Endothelial cell of umbilical vein (primary cell): ENCODE data around the gene EIF2S2. TPM values are rescaled to one million over a fixed set of nuclear protein-coding genes. Genes with fewer than 3 reads are reported as not detected.

Experiments
- BruUV-seq: library from RNA; stranded (reverse); fragments of 400-500 nt; replicated peaks from 2 replicates; lab custom pipeline; 2021; lab: Mats Ljungman, UMichigan
- CTCF ChIA-PET: fragments of 300-600, 350-600 bp; sonication (Branson Sonifier 250); formaldehyde crosslinking; loops from one replicate; lab custom pipeline; 2021; ENCODE audit warnings: antibody characterized with exemption, inconsistent platforms; lab: Charles Lee
- POLR2A ChIA-PET: fragments of 300-600, 350-600 bp; sonication (Branson Sonifier 250); formaldehyde crosslinking; loops from one replicate; lab custom pipeline; 2021; ENCODE audit warnings: antibody characterized with exemption, inconsistent platforms; lab: Charles Lee
- DNase-seq: peaks from one replicate; pipeline ENCODE4 v3.0.0-alpha.2; 2011; ENCODE audit warnings: low read depth, low spot score
- FAIRE-seq: peaks from 2 replicates; lab custom pipeline; 2011; peaks lifted over from hg19 to GRCh38; lab: Jason Lieb, UNC
- H2AFZ ChIP-seq: 2 replicates; pipeline ENCODE4 v1.6.0; 2012; ENCODE audit warnings: low read depth, low read length, control low read depth, inconsistent platforms
- H3K27ac ChIP-seq: 2 replicates; pipeline ENCODE4 v1.5.1; 2011; ENCODE audit warnings: low read depth, mild to moderate bottlenecking, control low read depth, low read length, moderate library complexity; ENCODE audit not compliant: insufficient read depth
- H3K27me3 ChIP-seq, 2 experiments: 2 replicates each; pipeline versions ENCODE4 v1.6.0 to v1.6.1; 2011; ENCODE audit warnings: low read length in 2 of 2, mixed read lengths in 1 of 2; ENCODE audit not compliant: control insufficient read depth in 2 of 2, insufficient read depth in 2 of 2
- H3K36me3 ChIP-seq, 2 experiments: 2 replicates in 1 of 2; 3 replicates in 1 of 2; pipeline ENCODE4 v1.5.1; 2011; ENCODE audit warnings: low read length in 2 of 2, mild to moderate bottlenecking in 1 of 2, moderate library complexity in 1 of 2; ENCODE audit not compliant: control insufficient read depth in 2 of 2, insufficient read depth in 2 of 2; ENCODE audit errors: extremely low read depth in 1 of 2
- H3K4me1 ChIP-seq: 3 replicates; pipeline ENCODE4 v1.5.1; 2011; ENCODE audit warnings: mild to moderate bottlenecking, low read length; ENCODE audit not compliant: control insufficient read depth, insufficient read depth; ENCODE audit errors: extremely low read depth
- H3K4me2 ChIP-seq: 2 replicates; pipeline ENCODE4 v1.6.1; 2011; ENCODE audit warnings: low read length, control low read depth, mixed read lengths; ENCODE audit not compliant: insufficient read depth
- H3K4me3 ChIP-seq, 3 experiments: fragments of 200-600 bp in 1 of 3; sonication (generic), shearing (Covaris generic) in 1 of 3; replicated peaks in 1 of 3; 2 replicates each; pipeline ENCODE4 v1.5.1; 2011 to 2016; ENCODE audit warnings: control low read depth in 3 of 3, low read length in 3 of 3, mild to moderate bottlenecking in 2 of 3, inconsistent platforms in 1 of 3, low read depth in 1 of 3, moderate library complexity in 1 of 3; ENCODE audit not compliant: insufficient read depth in 1 of 3
- H3K79me2 ChIP-seq: 2 replicates; pipeline ENCODE4 v1.6.0; 2012; ENCODE audit warnings: low read length, inconsistent platforms; ENCODE audit not compliant: control insufficient read depth, insufficient read depth
- H3K9ac ChIP-seq: replicated peaks from 2 replicates; pipeline ENCODE3; 2011; ENCODE audit warnings: low read length, control low read depth; ENCODE audit not compliant: insufficient read depth; ENCODE audit errors: extremely low read depth
- H3K9me1 ChIP-seq: replicated peaks from 3 replicates; pipeline ENCODE4 v1.6.0; 2011; ENCODE audit warnings: mild to moderate bottlenecking, low read length; ENCODE audit not compliant: control insufficient read depth, insufficient read depth; ENCODE audit errors: extremely low read depth
- H3K9me3 ChIP-seq: replicated peaks from 2 replicates; pipeline ENCODE4 v1.5.1; 2012; ENCODE audit warnings: low read length, inconsistent platforms; ENCODE audit not compliant: control insufficient read depth, insufficient read depth
- H4K20me1 ChIP-seq: replicated peaks from 2 replicates; pipeline ENCODE3; 2011; ENCODE audit warnings: mild to moderate bottlenecking, low read length; ENCODE audit not compliant: control insufficient read depth, insufficient read depth; ENCODE audit errors: extremely low read depth
- CTCF ChIP-seq, 2 donors: IDR thresholded peaks; 1 replicate in 1 of 2; 2 replicates in 1 of 2; pipeline ENCODE4 v1.5.1; 2011; ENCODE audit warnings: low read length in 2 of 2, mild to moderate bottlenecking in 2 of 2, moderate library complexity in 2 of 2, control low read depth in 1 of 2, inconsistent platforms in 1 of 2, low read depth in 1 of 2; ENCODE audit not compliant: insufficient read depth in 1 of 2; ENCODE audit errors: extremely low read depth in 1 of 2
- EZH2 ChIP-seq: IDR thresholded peaks from 2 replicates; pipeline ENCODE4 v1.6.1; 2012; ENCODE audit warnings: borderline replicate concordance, low read depth, mild to moderate bottlenecking, moderate library complexity, low read length, inconsistent platforms; ENCODE audit not compliant: severe bottlenecking
- FOS ChIP-seq: IDR thresholded peaks from 2 replicates; pipeline ENCODE4 v1.6.1; 2011; ENCODE audit warnings: mild to moderate bottlenecking, low read length, moderate library complexity, borderline replicate concordance; ENCODE audit not compliant: insufficient read depth
- GATA2 ChIP-seq: IDR thresholded peaks from 2 replicates; pipeline ENCODE4 v1.7.0; 2011; ENCODE audit warnings: low read depth, mild to moderate bottlenecking, moderate library complexity, mixed read lengths, low read length; ENCODE audit not compliant: insufficient read length, insufficient read depth
- JUN ChIP-seq: IDR thresholded peaks from 2 replicates; pipeline ENCODE4 v1.6.1; 2011; ENCODE audit warnings: borderline replicate concordance, low read depth; ENCODE audit not compliant: insufficient read length, insufficient read depth
- MAX ChIP-seq: IDR thresholded peaks from 2 replicates; pipeline ENCODE4 v1.6.1; 2011; ENCODE audit not compliant: insufficient read depth, insufficient read length
- MYC ChIP-seq: IDR thresholded peaks from one replicate; pipeline ENCODE4 v1.6.1; 2011; ENCODE audit warnings: mild to moderate bottlenecking, low read depth, low read length
- POLR2A ChIP-seq: IDR thresholded peaks from 2 replicates; pipeline ENCODE4 v1.6.1; 2012; ENCODE audit warnings: low read depth, mild to moderate bottlenecking, control low read depth, low read length
- POLR2AphosphoS5 ChIP-seq: IDR thresholded peaks from 2 replicates; pipeline ENCODE4 v1.6.1; 2012; ENCODE audit warnings: low read depth, mild to moderate bottlenecking, control low read depth, low read length, moderate library complexity; ENCODE audit not compliant: insufficient read depth
- dilution Hi-C: fragments of 300-500 bp; cut with MboI; formaldehyde crosslinking; loops from one replicate; pipeline ENCODE4 v1.15.0; 2019; ENCODE audit warnings: low sequenced_read_pairs; ENCODE audit not compliant: extremely low pct_ligation_motif_present
- intact Hi-C: fragments of 100-400 bp; cut with micrococcal nuclease; formaldehyde crosslinking; loops from one replicate; pipeline ENCODE4 v1.10.0; 2022
- polyA plus RNA-seq, 4 experiments: library from polyadenylated mRNA; depleted of rRNA in 3 of 4; stranded (reverse) in 3 of 4; unstranded in 1 of 4; fragments of >200 nt; gene quantifications; 2 replicates each; pipeline versions ENCODE4 v1.2.1 to v1.2.3, GENCODE V29; 2011 to 2012; ENCODE audit warnings: missing spikeins in 1 of 4
- total RNA-seq: library from RNA; stranded (reverse); gene quantifications from 2 replicates; pipeline ENCODE4 v1.2.3, GENCODE V29; 2021

The EIF2S2 gene
- total and polyA plus RNA-seq, 2 donors (not counting 3 experiments of a cell fraction or from before 2014, with no cell fraction given) = 38.8 to 99.3 TPM

GRCh38 chr20:34143951-34144350 lies 31.9 kb upstream of the EIF2S2 start:
- dilution Hi-C loops = no loop called here
- no peak overlapping the region for H3K9ac ChIP-seq
- CTCF ChIA-PET = no interaction called here
- no peaks in the 10 kb centered on the region for H3K9me3 ChIP-seq
- BruUV-seq = no TSS peak
- no peaks in the 10 kb centered on the region for H3K79me2 ChIP-seq
- H3K4me1 ChIP-seq = no peaks in the 10 kb centered on the region
- H2AFZ ChIP-seq = no peak overlapping the region
- no peaks in the 10 kb centered on the region for H3K36me3 ChIP-seq
- H4K20me1 ChIP-seq = no peaks in the 10 kb centered on the region
- DNase-seq (peak; percentile 24), FAIRE-seq (peak; percentile 42)
- intact Hi-C loops = no loop called here
- H3K4me3 ChIP-seq = no peak overlapping the region
- no peaks in the 10 kb centered on the region for H3K9me1 ChIP-seq
- H3K27me3 ChIP-seq = peaks cover 0 to 1% of the 10 kb centered on the region in 2 experiments
- no peak overlapping the region for H3K4me2 ChIP-seq
- TF ChIP-seq EZH2 (no peak), GATA2 (no peak), MYC (no peak), FOS (no peak), CTCF (IDR thresholded peaks at IDR 0.05; ENCODE audit: extremely low read depth in 1 of 2, insufficient read depth in 1 of 2, low read depth in 1 of 2, low read length in 2 of 2) (no peak), POLR2AphosphoS5 (no peak), MAX (no peak), JUN (no peak), POLR2A (no peak)
- H3K27ac ChIP-seq = no peak overlapping the region
- POLR2A ChIA-PET = no interaction called here
